Thymus (tissue), 11 donors: ENCODE measurements around the gene USP7. TPM values are rescaled to one million over a fixed set of nuclear protein-coding genes. Genes with fewer than 3 reads are reported as not detected.

Source experiments
- DNase-seq, 9 donors: peaks; one replicate each; pipeline ENCODE4 v3.0.0-alpha.2; 2013; ENCODE audit warnings: low spot score in 9 of 9, low read depth in 6 of 9, missing footprints in 1 of 9
- H3K27ac ChIP-seq, 2 donors: one replicate each; pipeline ENCODE4 v1.5.1; 2013; ENCODE audit warnings: control low read depth in 1 of 2, low read depth in 1 of 2, low read length in 1 of 2, mild to moderate bottlenecking in 1 of 2, moderate library complexity in 1 of 2
- H3K27me3 ChIP-seq, 2 donors: one replicate each; pipeline ENCODE4 v1.5.1; 2013; ENCODE audit warnings: low read length in 1 of 2; ENCODE audit not compliant: control insufficient read depth in 2 of 2, insufficient read depth in 1 of 2
- H3K36me3 ChIP-seq, 2 donors: one replicate each; pipeline ENCODE4 v1.5.1; 2013; ENCODE audit warnings: low read length in 1 of 2, mild to moderate bottlenecking in 1 of 2, moderate library complexity in 1 of 2; ENCODE audit not compliant: control insufficient read depth in 2 of 2, insufficient read depth in 2 of 2
- H3K4me1 ChIP-seq, 2 donors: one replicate each; pipeline ENCODE4 v1.5.1; 2013; ENCODE audit warnings: low read length in 2 of 2; ENCODE audit not compliant: control insufficient read depth in 2 of 2, insufficient read depth in 2 of 2
- H3K4me3 ChIP-seq, 2 donors: one replicate each; pipeline ENCODE4 v1.5.1; 2013; ENCODE audit warnings: low read length in 2 of 2, control low read depth in 1 of 2, mild to moderate bottlenecking in 1 of 2
- H3K9me3 ChIP-seq, 2 donors: one replicate each; pipeline ENCODE4 v1.5.1; 2013; ENCODE audit warnings: low read length in 1 of 2, mild to moderate bottlenecking in 1 of 2; ENCODE audit not compliant: control insufficient read depth in 2 of 2, insufficient read depth in 1 of 2
- WGBS: extraction: QIAGEN DNeasy Blood & Tissue Kit; methylation state at CpG from one replicate; pipeline ENCODE4 v1.1.7; 2013; 5-methylcytosine and 5-hydroxymethylcytosine counted together
- polyA plus RNA-seq: library from polyadenylated mRNA; stranded (reverse); fragments of 200-250 nt; gene quantifications from one replicate; pipeline ENCODE4 v1.2.3, GENCODE V29; 2013
- total RNA-seq: library from RNA; stranded (reverse); fragments of 120-200 nt; gene quantifications from one replicate; pipeline ENCODE4 v1.2.4, GENCODE V29; 2013
- donor health status: healthy.

USP7 gene
- total and polyA plus RNA-seq, 2 donors, result 58.3 to 75.1 TPM

DNA sequence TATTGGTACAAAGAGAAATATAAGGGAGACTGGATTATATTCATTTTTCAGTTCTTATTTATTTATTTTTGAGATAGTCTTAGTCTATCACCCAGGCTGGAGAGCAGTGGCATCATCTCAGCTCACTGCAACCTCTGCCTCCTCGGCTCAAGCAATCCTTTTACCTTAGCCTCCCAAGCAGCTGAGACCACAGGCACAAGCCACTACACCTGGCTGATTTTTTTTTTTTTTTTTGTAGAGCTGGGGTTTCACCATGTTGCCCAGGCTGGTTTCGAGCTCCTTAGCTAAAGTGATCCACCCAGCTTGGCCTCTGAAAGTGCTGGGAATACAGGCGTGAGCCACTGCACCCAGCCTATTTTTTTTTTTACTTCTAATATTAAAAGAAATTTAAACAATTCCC lies 40.1 kb upstream of the USP7 start:
- no peak overlapping the region for H3K4me3 ChIP-seq
- WGBS, result 92% methylated on average over 3 of the region's 3 CpGs
- peaks cover 0 to 8% of the 10 kb centered on the region in 2 donors for H3K27me3 ChIP-seq
- no peaks in the 10 kb centered on the region for H3K4me1 ChIP-seq
- no peaks in the 10 kb centered on the region for H3K36me3 ChIP-seq
- H3K27ac ChIP-seq, result no peak overlapping the region
- H3K9me3 ChIP-seq, result no peaks in the 10 kb centered on the region
- no peak for DNase-seq

DNA sequence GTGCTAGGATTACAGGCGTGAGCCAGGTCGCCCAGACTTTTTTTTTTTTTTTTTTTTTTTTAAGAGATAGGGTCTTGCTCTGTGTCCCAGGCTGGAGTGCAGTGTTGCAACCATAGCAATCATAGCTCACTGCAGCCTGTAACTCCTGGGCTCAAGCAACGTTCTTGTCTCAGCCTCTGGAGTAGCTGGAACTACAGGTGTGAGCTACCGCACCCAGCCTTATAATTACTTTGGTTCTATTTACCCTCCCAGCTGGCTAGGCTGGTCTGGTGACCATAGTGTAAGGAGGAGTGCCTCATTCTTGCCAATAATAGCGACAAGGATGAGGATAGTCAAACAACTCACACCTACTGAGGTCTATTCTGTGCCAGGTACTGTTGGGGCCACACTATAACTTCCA lies 39.6 kb upstream of the USP7 start:
- 92% methylated on average over 5 of the region's 5 CpGs for WGBS
- Histone ChIP-seq H3K4me1 (no peaks in the 10 kb centered on the region), H3K4me3 (no peak overlapping the region), H3K27me3 (peaks cover 0 to 6% of the 10 kb centered on the region in 2 donors), H3K27ac (no peak overlapping the region), H3K36me3 (no peaks in the 10 kb centered on the region), H3K9me3 (no peaks in the 10 kb centered on the region)
- DNase-seq, result no peak

DNA sequence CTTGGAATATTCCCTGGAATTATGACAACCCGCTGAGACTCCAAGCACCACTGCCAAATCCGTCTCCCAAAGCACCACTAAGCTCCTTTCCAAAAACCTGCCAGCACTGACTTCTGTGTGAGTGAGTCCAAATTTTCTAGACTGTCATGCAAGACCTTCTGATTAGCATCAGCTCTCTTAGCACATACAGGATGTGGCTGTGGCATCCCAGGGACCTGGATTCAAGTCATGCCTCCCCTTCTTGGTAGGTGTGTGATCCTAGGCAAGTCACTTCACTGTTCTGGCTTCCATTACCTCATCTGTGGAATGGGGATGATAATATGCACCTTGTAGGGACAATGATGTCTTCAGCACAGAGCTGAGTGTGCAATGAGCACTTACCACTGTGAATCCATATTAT lies 38.3 kb upstream of the USP7 start:
- no peaks in the 10 kb centered on the region for H3K4me1 ChIP-seq
- WGBS, result 96% methylated on average over 2 of the region's 2 CpGs
- DNase-seq, result no peak
- H3K9me3 ChIP-seq, result no peaks in the 10 kb centered on the region
- H3K36me3 ChIP-seq, result no peaks in the 10 kb centered on the region
- no peaks in the 10 kb centered on the region for H3K27me3 ChIP-seq
- H3K27ac ChIP-seq, result no peak overlapping the region
- no peak overlapping the region for H3K4me3 ChIP-seq

DNA sequence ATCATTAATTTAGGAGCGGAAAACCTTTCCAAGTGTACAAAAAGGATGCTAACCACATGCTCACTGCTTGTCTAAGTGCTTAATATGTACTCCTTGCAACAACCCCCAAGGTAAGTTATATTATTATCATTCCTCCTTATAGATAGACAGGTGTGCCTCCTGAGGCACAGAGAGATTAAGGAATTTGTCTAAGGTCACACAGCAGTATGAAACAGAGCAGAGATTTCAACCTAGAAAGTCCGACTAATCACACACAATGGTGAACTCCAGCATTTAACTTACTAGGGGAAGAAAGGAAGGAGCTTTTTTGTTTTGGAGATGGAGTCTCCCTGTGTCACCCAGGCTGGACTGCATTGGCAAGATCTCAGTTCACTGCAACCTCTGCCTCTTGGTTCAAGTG lies 37.0 kb upstream of the USP7 start:
- H3K9me3 ChIP-seq, result no peaks in the 10 kb centered on the region
- no peaks in the 10 kb centered on the region for H3K27me3 ChIP-seq
- no peak for DNase-seq
- H3K4me1 ChIP-seq, result no peaks in the 10 kb centered on the region
- H3K4me3 ChIP-seq, result no peak overlapping the region
- H3K27ac ChIP-seq, result no peak overlapping the region
- 99% methylated on average over 2 of the region's 2 CpGs for WGBS
- H3K36me3 ChIP-seq, result no peaks in the 10 kb centered on the region

DNA sequence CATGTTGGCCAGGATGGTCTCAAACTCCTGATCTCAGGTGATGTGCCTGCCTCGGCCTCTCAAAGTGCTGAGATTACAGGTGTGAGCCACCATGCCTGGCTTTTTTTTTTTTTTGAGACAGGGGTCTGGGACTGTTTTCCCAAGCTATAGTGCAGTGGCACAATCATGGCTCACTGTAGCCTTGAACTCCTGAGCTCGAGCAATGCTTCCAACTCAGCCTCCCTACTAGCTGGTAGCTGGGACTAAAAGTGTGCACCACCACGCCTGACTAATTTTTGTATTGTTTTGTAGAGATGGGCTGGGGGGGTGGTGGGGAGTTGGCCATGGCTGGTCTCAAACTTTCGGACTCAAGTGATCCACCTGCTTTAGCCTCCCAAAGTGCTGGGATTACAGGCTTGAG lies 36.1 kb upstream of the USP7 start:
- Histone ChIP-seq H3K27ac (no peak overlapping the region), H3K36me3 (no peaks in the 10 kb centered on the region), H3K4me3 (no peak overlapping the region), H3K27me3 (no peaks in the 10 kb centered on the region), H3K4me1 (no peaks in the 10 kb centered on the region), H3K9me3 (no peaks in the 10 kb centered on the region)
- 84% methylated on average over 4 of the region's 4 CpGs for WGBS
- no peak for DNase-seq

DNA sequence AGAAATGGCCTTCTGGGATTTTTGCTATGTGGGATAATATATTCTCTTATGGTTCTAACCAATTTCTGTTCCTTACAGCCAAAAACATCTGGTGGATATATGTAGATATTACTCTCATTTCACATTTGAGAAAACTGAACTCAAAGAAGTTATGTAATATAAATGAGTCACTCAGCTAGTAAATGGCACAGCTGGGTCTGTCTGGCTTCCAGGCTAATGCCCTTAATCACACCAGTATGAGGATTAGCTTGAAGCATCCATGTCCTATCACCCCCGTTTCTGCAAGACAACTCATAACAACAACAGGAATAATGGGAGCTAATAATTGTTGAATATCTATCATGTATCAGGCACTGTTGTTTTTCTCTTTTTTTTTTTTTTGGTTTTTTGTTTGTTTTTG lies 34.4 kb upstream of the USP7 start:
- WGBS, result 96% methylated on average over 1 of the region's 1 CpG

DNA sequence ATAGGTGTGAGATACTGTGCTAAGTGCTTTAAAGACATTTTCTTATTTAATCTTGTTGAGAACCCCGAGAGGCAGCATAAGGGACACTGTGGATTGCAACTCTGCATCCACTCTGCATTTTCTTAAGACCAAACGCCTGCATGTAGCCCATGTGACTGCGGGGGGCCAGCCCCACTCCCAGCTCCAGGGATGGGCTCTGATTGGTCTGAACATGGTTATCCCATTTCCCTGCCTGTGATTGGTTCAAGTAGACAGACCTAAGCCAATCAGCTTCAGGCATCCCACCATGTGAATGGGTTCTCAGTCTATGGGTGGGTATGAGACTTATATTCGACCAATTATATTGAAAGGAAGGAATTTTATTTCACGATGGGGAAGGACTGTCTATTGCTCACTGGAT lies 33.2 kb upstream of the USP7 start:
- H3K4me3 ChIP-seq, result no peak overlapping the region
- no peaks in the 10 kb centered on the region for H3K36me3 ChIP-seq
- 90% methylated on average over 5 of the region's 5 CpGs for whole genome bisulfite sequencing
- no peaks in the 10 kb centered on the region for H3K27me3 ChIP-seq
- no peaks in the 10 kb centered on the region for H3K4me1 ChIP-seq
- no peaks in the 10 kb centered on the region for H3K9me3 ChIP-seq
- DNase-seq, result no peak
- H3K27ac ChIP-seq, result no peak overlapping the region

More for the DNA sequence above, 34.4 kb upstream of the USP7 start:
- Histone ChIP-seq H3K27ac (no peak overlapping the region), H3K27me3 (no peaks in the 10 kb centered on the region), H3K4me3 (no peak overlapping the region), H3K4me1 (no peaks in the 10 kb centered on the region), H3K36me3 (no peaks in the 10 kb centered on the region), H3K9me3 (no peaks in the 10 kb centered on the region)
- DNase-seq, result no peak

DNA sequence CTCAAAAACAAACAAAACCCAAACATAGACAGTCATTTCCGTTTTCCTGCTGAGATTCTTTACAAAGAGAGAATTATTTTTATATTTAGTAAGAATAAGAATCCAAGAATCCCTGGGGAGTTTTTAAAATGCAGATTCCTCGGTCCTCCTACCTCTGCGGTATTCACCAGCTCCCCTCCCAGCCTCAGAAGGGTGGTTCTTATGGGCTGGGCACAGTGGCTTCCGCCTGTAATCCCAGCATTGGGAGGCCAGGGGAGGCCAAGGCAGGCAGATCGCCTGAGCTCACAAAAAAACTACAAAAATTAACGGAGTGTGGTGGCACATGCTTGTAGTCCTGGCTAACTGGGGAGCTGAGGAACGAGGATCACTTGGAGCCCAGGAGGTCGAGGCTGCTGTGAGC lies 26.7 kb upstream of the USP7 start:
- 89% methylated on average over 8 of the region's 8 CpGs for WGBS

DNA sequence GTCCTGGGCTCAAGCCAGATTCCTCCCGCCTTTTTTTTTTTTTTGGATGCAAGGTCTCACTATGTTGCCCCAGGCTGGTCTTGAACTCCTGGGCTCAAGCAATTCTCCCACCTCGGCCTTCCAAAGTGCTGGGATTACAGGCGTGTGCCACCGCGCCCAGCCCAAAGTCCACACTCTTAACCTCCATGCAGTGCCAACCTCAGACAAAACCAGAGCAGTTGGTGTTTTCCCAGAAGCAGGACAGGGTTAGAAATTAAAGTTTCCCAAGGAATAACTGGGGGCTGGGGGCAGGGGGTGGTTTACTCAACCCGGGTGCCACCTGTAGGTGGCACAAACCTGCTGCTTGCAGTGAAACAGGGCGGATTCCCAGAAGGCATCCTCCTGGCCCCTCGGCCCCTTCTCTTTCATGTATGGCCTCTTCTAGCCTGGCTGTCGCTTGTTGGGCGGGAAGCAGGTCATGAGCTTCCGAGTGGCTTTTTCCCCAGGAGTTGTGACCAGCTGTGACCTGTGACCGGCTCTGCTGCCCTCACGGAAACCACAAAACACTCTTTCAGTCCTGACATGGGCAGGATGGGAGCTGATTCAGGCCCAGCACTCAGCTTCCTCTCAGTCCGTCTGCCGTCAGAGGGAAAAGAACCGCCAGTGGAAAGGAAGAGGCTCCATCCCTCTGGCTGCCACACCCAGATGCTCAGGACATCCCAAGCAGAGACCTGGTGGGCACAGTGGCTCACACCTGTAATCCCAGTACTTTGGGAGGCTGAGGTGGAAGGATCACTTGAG lies 25.6 kb upstream of the USP7 start:
- WGBS, result 77% methylated on average over 16 of the region's 16 CpGs
- no peak overlapping the region for H3K27ac ChIP-seq
- no peaks in the 10 kb centered on the region for H3K9me3 ChIP-seq
- H3K4me1 ChIP-seq, result no peaks in the 10 kb centered on the region
- peaks cover 0 to 4% of the 10 kb centered on the region in 2 donors for H3K27me3 ChIP-seq
- no peaks in the 10 kb centered on the region for H3K36me3 ChIP-seq
- no peak for DNase-seq
- H3K4me3 ChIP-seq, result no peak overlapping the region

More for the DNA sequence above, 26.7 kb upstream of the USP7 start:
- no peaks in the 10 kb centered on the region for H3K36me3 ChIP-seq
- DNase-seq, result no peak
- H3K9me3 ChIP-seq, result no peaks in the 10 kb centered on the region
- no peak overlapping the region for H3K4me3 ChIP-seq
- no peak overlapping the region for H3K27ac ChIP-seq
- H3K27me3 ChIP-seq, result peaks cover 0 to 4% of the 10 kb centered on the region in 2 donors
- no peaks in the 10 kb centered on the region for H3K4me1 ChIP-seq
